H9 (cell line): Measurements from ENCODE around the gene CDK5R2. TPM values are rescaled to one million over a fixed set of nuclear protein-coding genes. Genes with fewer than 3 reads are reported as not detected.

ENCODE experiments used
- DNase-seq: peaks from one replicate; pipeline ENCODE4 v3.0.0-alpha.2; 2017
- H2AFZ ChIP-seq: one replicate; pipeline ENCODE4 v1.6.1; 2013; ENCODE audit warnings: mild to moderate bottlenecking, low read length, control low read depth, moderate library complexity
- H2AK5ac ChIP-seq: 2 replicates; pipeline ENCODE4 v1.6.1; 2013; ENCODE audit warnings: low read length, control low read depth, mixed read lengths; ENCODE audit not compliant: insufficient read length
- H2BK120ac ChIP-seq: one replicate; pipeline ENCODE4 v1.6.1; 2013; ENCODE audit warnings: low read depth, mild to moderate bottlenecking, low read length, control low read depth, inconsistent platforms; ENCODE audit not compliant: poor library complexity, severe bottlenecking
- H2BK12ac ChIP-seq: 2 replicates; pipeline ENCODE4 v1.6.1; 2013; ENCODE audit warnings: low read length, control low read depth, mixed read lengths, low read depth; ENCODE audit not compliant: insufficient read length
- H2BK15ac ChIP-seq: 2 replicates; pipeline ENCODE4 v1.6.1; 2013; ENCODE audit warnings: low read depth, low read length, control low read depth
- H2BK20ac ChIP-seq: one replicate; pipeline ENCODE4 v1.6.1; 2013; ENCODE audit warnings: low read depth, mild to moderate bottlenecking, low read length, control low read depth, inconsistent platforms; ENCODE audit not compliant: poor library complexity, severe bottlenecking
- H2BK5ac ChIP-seq: 2 replicates; pipeline ENCODE4 v1.6.1; 2013; ENCODE audit warnings: low read length, control low read depth, mixed read lengths; ENCODE audit not compliant: insufficient read length
- H3K14ac ChIP-seq: 2 replicates; pipeline ENCODE4 v1.6.1; 2013; ENCODE audit warnings: low read length, control low read depth; ENCODE audit not compliant: insufficient read depth
- H3K18ac ChIP-seq: 2 replicates; pipeline ENCODE4 v1.6.1; 2013; ENCODE audit warnings: low read depth, mild to moderate bottlenecking, mixed read lengths, low read length, control low read depth; ENCODE audit not compliant: insufficient read length
- H3K23ac ChIP-seq: 2 replicates; pipeline ENCODE4 v1.6.1; 2013; ENCODE audit warnings: low read length, control low read depth, mixed read lengths, low read depth; ENCODE audit not compliant: insufficient read length
- H3K23me2 ChIP-seq: 2 replicates; pipeline ENCODE4 v1.6.1; 2013; ENCODE audit warnings: low read depth, mild to moderate bottlenecking, mixed read lengths, low read length, control low read depth; ENCODE audit not compliant: insufficient read length, poor library complexity, severe bottlenecking
- H3K27ac ChIP-seq: 2 replicates; pipeline ENCODE4 v1.5.1; 2013; ENCODE audit warnings: low read length, control low read depth, mixed read lengths, low read depth; ENCODE audit not compliant: insufficient read length
- H3K27me3 ChIP-seq: 2 replicates; pipeline ENCODE4 v1.6.1; 2013; ENCODE audit warnings: low read length, control low read depth, inconsistent platforms; ENCODE audit not compliant: insufficient read depth
- H3K4ac ChIP-seq: 2 replicates; pipeline ENCODE4 v1.6.1; 2013; ENCODE audit warnings: low read depth, mild to moderate bottlenecking, control low read depth, inconsistent platforms, low read length, moderate library complexity
- H3K4me1 ChIP-seq: 2 replicates; pipeline ENCODE4 v1.6.1; 2013; ENCODE audit warnings: low read length, control low read depth, inconsistent platforms; ENCODE audit not compliant: insufficient read depth
- H3K4me2 ChIP-seq: 2 replicates; pipeline ENCODE4 v1.6.1; 2013; ENCODE audit warnings: low read length, control low read depth, mixed read lengths; ENCODE audit not compliant: insufficient read length, insufficient read depth
- H3K56ac ChIP-seq: 2 replicates; pipeline ENCODE4 v1.6.1; 2013; ENCODE audit warnings: low read depth, mild to moderate bottlenecking, mixed read lengths, low read length, control low read depth; ENCODE audit not compliant: insufficient read length
- H3K79me1 ChIP-seq: 2 replicates; pipeline ENCODE4 v1.6.1; 2013; ENCODE audit warnings: low read depth, mild to moderate bottlenecking, moderate library complexity, low read length, control low read depth, inconsistent platforms; ENCODE audit not compliant: insufficient read depth, poor library complexity, severe bottlenecking
- H3K79me2 ChIP-seq: 2 replicates; pipeline ENCODE4 v1.6.1; 2013; ENCODE audit warnings: low read length, control low read depth, inconsistent platforms; ENCODE audit not compliant: insufficient read depth
- H3K9ac ChIP-seq: 2 replicates; pipeline ENCODE4 v1.6.1; 2013; ENCODE audit warnings: low read length, control low read depth, mixed read lengths; ENCODE audit not compliant: insufficient read length; ENCODE audit errors: extremely low read depth
- H3K9me3 ChIP-seq: one replicate; pipeline ENCODE4 v1.6.1; 2013; ENCODE audit warnings: low read depth, low read length, inconsistent platforms; ENCODE audit not compliant: control insufficient read depth
- H3T11ph ChIP-seq: one replicate; pipeline ENCODE4 v1.6.1; 2013; ENCODE audit warnings: mild to moderate bottlenecking, low read length, control low read depth, inconsistent platforms
- H4K20me1 ChIP-seq: one replicate; pipeline ENCODE4 v1.6.1; 2013; ENCODE audit not compliant: control insufficient read depth, insufficient read length, insufficient read depth
- H4K5ac ChIP-seq: 2 replicates; pipeline ENCODE4 v1.6.1; 2013; ENCODE audit warnings: low read depth, mild to moderate bottlenecking, mixed read lengths, low read length, control low read depth; ENCODE audit not compliant: insufficient read length
- H4K8ac ChIP-seq: replicated peaks from 2 replicates; pipeline ENCODE4 v1.6.1; 2013; ENCODE audit warnings: low read length, control low read depth, mixed read lengths, low read depth; ENCODE audit not compliant: insufficient read length
- H4K91ac ChIP-seq: 2 replicates; pipeline ENCODE4 v1.6.1; 2013; ENCODE audit warnings: low read depth, mild to moderate bottlenecking, moderate library complexity, mixed read lengths, low read length, control low read depth; ENCODE audit not compliant: insufficient read length
- H3K27ac Mint-ChIP-seq, 3 experiments: 2 replicates in 2 of 3; 3 replicates in 1 of 3; pipeline ENCODE4 v1.8.0; 2020 to 2021; ENCODE audit warnings: mixed read lengths in 3 of 3, mild to moderate bottlenecking in 1 of 3, moderate library complexity in 1 of 3
- H3K27me3 Mint-ChIP-seq: 2 replicates; pipeline ENCODE4 v1.8.0; 2021; ENCODE audit warnings: low read depth, mild to moderate bottlenecking, moderate library complexity, mixed read lengths
- H3K36me3 Mint-ChIP-seq, 3 experiments: 2 replicates in 2 of 3; 3 replicates in 1 of 3; pipeline ENCODE4 v1.8.0; 2020 to 2021; ENCODE audit warnings: low read depth in 3 of 3, mixed read lengths in 3 of 3; ENCODE audit not compliant: insufficient read depth in 1 of 3
- H3K4me1 Mint-ChIP-seq, 2 experiments: 2 replicates each; pipeline ENCODE4 v1.8.0; 2020; ENCODE audit warnings: mixed read lengths in 2 of 2
- H3K4me3 Mint-ChIP-seq, 2 experiments: 2 replicates in 1 of 2; 3 replicates in 1 of 2; pipeline ENCODE4 v1.8.0; 2020 to 2021; ENCODE audit warnings: mild to moderate bottlenecking in 2 of 2, mixed read lengths in 2 of 2, moderate library complexity in 1 of 2
- H3K9me3 Mint-ChIP-seq, 2 experiments: 2 replicates in 1 of 2; 3 replicates in 1 of 2; pipeline ENCODE4 v1.8.0; 2020; ENCODE audit warnings: mild to moderate bottlenecking in 2 of 2, mixed read lengths in 2 of 2, moderate library complexity in 1 of 2
- whole genome bisulfite sequencing: extraction: QIAGEN DNeasy Blood & Tissue Kit; methylation state at CpG from one replicate; pipeline ENCODE4 v1.1.7; 2013; ENCODE audit warnings: missing lambda C conversion rate, low lambda C conversion rate, mixed read lengths; ENCODE audit not compliant: insufficient read length; ENCODE audit errors: extremely low coverage; 5-methylcytosine and 5-hydroxymethylcytosine counted together
- total RNA-seq: library from RNA; stranded (reverse); gene quantifications from 2 replicates; pipeline ENCODE4 v1.2.1, GENCODE V29; 2021
- TF ChIP-seq, protein P1 (sequence below): fragments of 200-600 bp; sonication (generic); conservative IDR thresholded peaks from 3 replicates; pipeline ENCODE4 v1.8.0; 2021; ENCODE audit warnings: antibody characterized with exemption, mild to moderate bottlenecking

Gene CDK5R2
- total RNA-seq, 1 experiment from 2014 or later: 0.26 TPM

DNA sequence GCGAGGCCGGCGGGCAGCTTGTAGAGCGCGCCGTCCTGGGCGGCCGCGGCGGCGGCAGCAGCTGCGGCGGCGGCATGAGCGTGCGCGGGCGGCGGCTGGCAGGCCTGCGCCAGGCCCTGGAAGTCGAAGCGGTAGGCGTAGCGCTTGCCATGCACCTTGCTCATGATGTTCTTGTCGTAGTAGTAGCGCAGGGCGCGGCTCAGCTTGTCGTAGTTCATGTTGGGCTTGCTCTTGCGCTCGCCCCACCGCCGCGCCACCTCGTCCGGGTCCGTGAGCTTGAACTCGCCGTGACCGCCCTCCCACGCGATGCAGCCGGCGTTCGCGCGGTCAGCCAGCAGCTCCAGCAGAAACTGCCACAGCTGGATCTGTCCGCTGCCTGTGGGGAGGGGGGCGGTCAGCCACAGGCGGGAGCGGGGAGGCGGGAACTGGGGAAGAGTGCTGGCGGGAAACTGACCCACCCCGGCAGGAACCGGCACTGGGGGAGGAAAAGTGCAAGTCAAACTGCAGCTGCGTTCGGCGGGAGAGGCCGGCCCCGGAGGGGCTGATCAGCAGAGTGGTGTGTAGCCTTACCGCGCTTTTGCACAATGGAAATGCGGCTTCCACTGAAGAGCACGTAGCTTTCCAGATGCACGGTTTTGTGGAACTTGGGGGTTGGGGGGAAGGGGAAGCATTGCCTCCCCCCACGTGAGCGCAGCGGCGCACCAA, 22.6 kb downstream of the CDK5R2 start:
- TF ChIP-seq, protein P1, sequence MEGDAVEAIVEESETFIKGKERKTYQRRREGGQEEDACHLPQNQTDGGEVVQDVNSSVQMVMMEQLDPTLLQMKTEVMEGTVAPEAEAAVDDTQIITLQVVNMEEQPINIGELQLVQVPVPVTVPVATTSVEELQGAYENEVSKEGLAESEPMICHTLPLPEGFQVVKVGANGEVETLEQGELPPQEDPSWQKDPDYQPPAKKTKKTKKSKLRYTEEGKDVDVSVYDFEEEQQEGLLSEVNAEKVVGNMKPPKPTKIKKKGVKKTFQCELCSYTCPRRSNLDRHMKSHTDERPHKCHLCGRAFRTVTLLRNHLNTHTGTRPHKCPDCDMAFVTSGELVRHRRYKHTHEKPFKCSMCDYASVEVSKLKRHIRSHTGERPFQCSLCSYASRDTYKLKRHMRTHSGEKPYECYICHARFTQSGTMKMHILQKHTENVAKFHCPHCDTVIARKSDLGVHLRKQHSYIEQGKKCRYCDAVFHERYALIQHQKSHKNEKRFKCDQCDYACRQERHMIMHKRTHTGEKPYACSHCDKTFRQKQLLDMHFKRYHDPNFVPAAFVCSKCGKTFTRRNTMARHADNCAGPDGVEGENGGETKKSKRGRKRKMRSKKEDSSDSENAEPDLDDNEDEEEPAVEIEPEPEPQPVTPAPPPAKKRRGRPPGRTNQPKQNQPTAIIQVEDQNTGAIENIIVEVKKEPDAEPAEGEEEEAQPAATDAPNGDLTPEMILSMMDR: no peak
- no peak overlapping the region for H2BK15ac ChIP-seq
- H3K4me3 Mint-ChIP-seq: peak overlapping the region; percentile 17 to 65; a peak in 4 of 5 replicates
- H4K20me1 ChIP-seq: no peaks in the 10 kb centered on the region
- no peak overlapping the region for H4K5ac ChIP-seq
- no peak overlapping the region for H3T11ph ChIP-seq
- H3K27ac ChIP-seq: no peak overlapping the region
- no peak overlapping the region for H2AFZ ChIP-seq
- no peak overlapping the region for H3K23ac ChIP-seq
- H2BK120ac ChIP-seq: no peak overlapping the region
- peak overlapping the region; percentile 78 for H3K18ac ChIP-seq
- H3K4me1 ChIP-seq: no peaks in the 10 kb centered on the region; the same call in 1 of the 2 replicates
- no peak overlapping the region for H3K4ac ChIP-seq
- H4K91ac ChIP-seq: no peak overlapping the region
- DNase-seq: no peak
- H3K36me3 Mint-ChIP-seq: no peaks in the 10 kb centered on the region
- no peak overlapping the region for H3K56ac ChIP-seq
- H3K14ac ChIP-seq: no peak overlapping the region; the same call in 1 of the 2 replicates
- peaks cover 62% of the 10 kb centered on the region for H3K27me3 ChIP-seq
- H3K27ac Mint-ChIP-seq: no peak overlapping the region
- no peak overlapping the region for H2BK5ac ChIP-seq
- no peaks in the 10 kb centered on the region for H3K79me1 ChIP-seq
- H3K9ac ChIP-seq: no peak overlapping the region
- peak overlapping the region; percentile 32 for H3K4me2 ChIP-seq
- no CpG with 5 or more reads among the region's 69 CpGs for WGBS
- no peak overlapping the region for H2BK20ac ChIP-seq
- H3K79me2 ChIP-seq: no peaks in the 10 kb centered on the region
- no peak overlapping the region for H2AK5ac ChIP-seq
- H4K8ac ChIP-seq: no peak overlapping the region
- peaks cover 99% of the 10 kb centered on the region for H3K27me3 Mint-ChIP-seq
- H3K23me2 ChIP-seq: peaks cover 16% of the 10 kb centered on the region
- no peaks in the 10 kb centered on the region for H3K9me3 ChIP-seq
- peaks cover 10 to 33% of the 10 kb centered on the region in 2 experiments for H3K4me1 Mint-ChIP-seq
- H2BK12ac ChIP-seq: no peak overlapping the region
- H3K9me3 Mint-ChIP-seq: peaks cover 2 to 5% of the 10 kb centered on the region in 2 experiments; a peak in 2 of 5 replicates
